ENCODE results near the gene BICC1. TPM values are rescaled to one million over a fixed set of nuclear protein-coding genes. Genes with fewer than 3 reads are reported as not detected.

The BICC1 gene
- total RNA-seq, 1 experiment from 2014 or later: 0.57 TPM

DNA sequence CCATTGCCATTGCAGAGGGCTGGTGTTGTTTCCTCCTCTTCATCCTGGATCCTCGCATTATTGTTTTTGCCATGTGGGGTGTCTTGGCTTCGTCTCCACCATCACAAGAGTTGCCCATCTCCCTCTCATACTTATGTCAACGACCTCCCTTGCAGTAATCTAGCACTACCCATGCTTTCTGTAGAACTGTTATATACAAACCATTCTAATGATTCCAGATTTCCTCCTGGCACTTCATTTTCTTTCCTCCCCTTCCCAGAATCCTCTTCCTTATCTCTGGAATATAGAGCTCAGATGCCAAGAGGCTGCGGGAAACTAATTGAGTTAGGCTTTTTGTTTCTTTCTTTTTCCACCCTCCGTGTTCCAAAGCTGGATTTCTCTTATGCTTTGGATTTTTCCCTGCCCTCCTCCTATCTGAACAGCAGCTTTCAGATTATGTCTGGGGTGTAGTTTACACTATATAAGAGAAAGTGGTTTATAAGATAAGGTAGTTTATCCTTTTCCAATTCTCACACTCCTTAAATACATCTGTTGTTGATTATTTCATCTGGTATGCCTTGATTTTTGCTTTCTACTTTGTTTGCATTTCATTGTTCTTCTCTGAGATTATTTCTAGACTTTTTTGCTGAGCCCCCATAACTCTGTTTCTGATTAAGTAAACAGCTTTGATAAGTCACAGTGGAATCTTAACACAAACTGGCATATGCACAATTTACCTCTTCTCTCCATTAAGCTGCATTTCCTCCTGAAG, 264.1 kb downstream of the BICC1 start:
- H3K27ac Mint-ChIP-seq: no peak overlapping the region
- H3K9me3 Mint-ChIP-seq: no peaks in the 10 kb centered on the region
- Histone ChIP-seq H3K9me3 (ENCODE audit: control insufficient read depth, low read depth, low read length) (no peaks in the 10 kb centered on the region), H2BK5ac (ENCODE audit: insufficient read length, low read length) (no peak overlapping the region), H2AFZ (ENCODE audit: low read length) (no peak overlapping the region), H3K23ac (ENCODE audit: insufficient read length, low read depth, low read length) (no peak overlapping the region), H3K27ac (ENCODE audit: insufficient read length, low read depth, low read length) (no peak overlapping the region), H3K4me2 (ENCODE audit: insufficient read depth, insufficient read length, low read length) (no peak overlapping the region), H2BK120ac (ENCODE audit: low read depth, low read length, poor library complexity, severe bottlenecking) (no peak overlapping the region), H3K79me2 (ENCODE audit: insufficient read depth, low read length) (no peaks in the 10 kb centered on the region), H4K91ac (ENCODE audit: insufficient read length, low read depth, low read length) (no peak overlapping the region), H2AK5ac (ENCODE audit: insufficient read length, low read length) (no peak overlapping the region), H4K20me1 (ENCODE audit: control insufficient read depth, insufficient read depth, insufficient read length) (no peaks in the 10 kb centered on the region), H3K27me3 (ENCODE audit: insufficient read depth, low read length) (no peaks in the 10 kb centered on the region), H2BK20ac (ENCODE audit: low read depth, low read length, poor library complexity, severe bottlenecking) (no peak overlapping the region), H2BK15ac (ENCODE audit: low read depth, low read length) (no peak overlapping the region), H4K8ac (replicated peaks; ENCODE audit: insufficient read length, low read depth, low read length) (no peak overlapping the region), H3K18ac (ENCODE audit: insufficient read length, low read depth, low read length) (no peak overlapping the region), H4K5ac (ENCODE audit: insufficient read length, low read depth, low read length) (no peak overlapping the region), H3K4me1 (ENCODE audit: insufficient read depth, low read length) (no peaks in the 10 kb centered on the region), H3K23me2 (ENCODE audit: insufficient read length, low read depth, low read length, poor library complexity, severe bottlenecking) (no peaks in the 10 kb centered on the region), H3T11ph (ENCODE audit: low read length) (no peak overlapping the region), H3K4ac (ENCODE audit: low read depth, low read length) (no peak overlapping the region), H3K79me1 (ENCODE audit: insufficient read depth, low read depth, low read length, poor library complexity, severe bottlenecking) (no peaks in the 10 kb centered on the region), H3K56ac (ENCODE audit: insufficient read length, low read depth, low read length) (no peak overlapping the region), H2BK12ac (ENCODE audit: insufficient read length, low read depth, low read length) (no peak overlapping the region), H3K14ac (ENCODE audit: insufficient read depth, low read length) (no peak overlapping the region), H3K9ac (ENCODE audit: extremely low read depth, insufficient read length, low read length) (no peak overlapping the region)
- 0 out of 4 replicates have a peak, but pooled peaks cover 0 to 3% of the 10 kb centered on the region in 2 experiments for H3K4me1 Mint-ChIP-seq
- no peaks in the 10 kb centered on the region for H3K36me3 Mint-ChIP-seq (ENCODE audit: insufficient read depth in 1 of 3, low read depth in 3 of 3)
- no peak overlapping the region for H3K4me3 Mint-ChIP-seq
- H3K27me3 Mint-ChIP-seq (ENCODE audit: low read depth): no peaks in the 10 kb centered on the region
- WGBS (ENCODE audit: extremely low coverage, insufficient read length, low lambda C conversion rate): no CpG with 5 or more reads among the region's 5 CpGs
- DNase-seq: no peak
- no peak for TF ChIP-seq CTCF (conservative IDR thresholded peaks at IDR 0.05)

Measured in H9 (cell line).